DMS 273 treated with DMSO at 0.1 percent for 48 hours (cell line): ENCODE data around the gene ATP5F1D.

Source experiments
- DNase-seq: peaks from one replicate; lab custom pipeline; 2025; lab: John Stamatoyannopoulos, UW

Gene ATP5F1D

DNA sequence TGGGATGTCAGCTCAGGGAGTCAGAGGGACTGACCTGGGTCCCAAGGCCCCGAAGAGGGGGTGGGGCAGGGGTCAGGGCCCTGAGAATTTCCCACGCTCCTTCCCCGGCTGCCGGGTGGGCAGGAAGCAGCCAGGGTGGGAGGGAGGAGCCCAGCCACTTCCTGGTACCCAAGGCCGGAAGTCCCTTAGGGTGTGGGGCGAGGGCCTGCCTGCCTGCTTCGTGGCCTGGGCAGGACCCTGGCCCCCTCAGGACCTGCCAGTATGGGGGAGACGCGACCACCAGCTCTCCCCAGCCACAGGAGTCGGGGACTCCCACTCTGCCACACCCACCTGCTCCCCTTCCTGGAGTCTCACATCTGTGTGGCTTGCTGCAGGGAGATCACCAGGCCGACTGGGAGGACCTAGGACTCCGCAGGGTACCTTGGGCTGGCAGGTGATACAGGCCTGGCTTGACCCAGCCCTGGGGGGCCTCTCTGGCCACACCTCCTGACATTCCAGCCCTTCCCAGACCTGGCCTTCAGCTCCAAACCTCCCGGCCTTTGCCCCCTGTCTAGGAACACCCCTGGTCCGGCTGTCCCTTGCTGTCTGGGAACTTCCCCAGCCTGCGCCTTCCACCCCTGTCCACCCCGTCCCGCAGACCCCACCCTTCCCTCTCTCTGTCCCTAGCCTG, 17.8 kb downstream of the ATP5F1D start:
- no peak for DNase-seq

DNA sequence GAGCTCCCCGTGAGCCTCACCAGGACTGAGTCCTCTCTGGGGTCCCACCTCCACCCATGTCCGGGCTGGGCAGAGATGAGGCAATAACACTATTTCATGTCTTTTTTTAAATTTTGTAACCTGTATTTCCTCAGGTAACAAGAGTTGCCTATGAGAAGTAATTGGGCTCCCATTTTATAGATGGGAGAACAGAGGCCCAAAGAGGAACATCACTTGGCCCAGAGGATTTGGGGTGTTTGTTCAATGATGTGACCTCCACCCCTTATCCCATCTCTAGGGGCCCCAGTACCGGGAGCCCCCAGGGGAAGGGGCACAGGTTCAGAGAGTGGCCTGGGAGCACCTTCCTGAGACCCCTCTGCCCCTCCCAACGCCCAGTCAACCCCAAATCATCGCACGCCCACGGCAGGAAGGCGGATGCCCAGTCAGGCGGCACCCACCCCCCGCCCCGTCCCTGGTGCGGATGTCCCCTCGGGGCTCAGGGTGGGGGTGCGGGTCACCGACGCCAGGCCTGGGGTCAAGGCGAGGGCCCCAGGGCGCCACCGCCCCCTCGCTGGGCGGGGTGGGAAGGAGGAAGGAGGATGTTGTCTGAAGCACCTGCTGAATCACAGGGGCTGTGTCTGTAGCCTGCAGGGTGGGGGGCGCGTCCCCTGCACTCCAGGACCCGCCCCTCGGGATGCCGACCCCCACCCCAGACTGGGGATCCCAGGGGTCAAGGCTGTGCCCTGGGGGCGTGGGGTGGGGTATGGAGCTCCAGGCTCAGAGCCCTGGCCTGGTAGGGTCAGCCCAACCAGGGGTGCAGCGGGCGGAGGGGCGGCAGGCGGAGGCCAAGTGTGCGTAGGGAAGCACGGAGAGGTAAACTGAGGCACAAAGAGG, 18.6 kb downstream of the ATP5F1D start:
- no peak for DNase-seq

DNA sequence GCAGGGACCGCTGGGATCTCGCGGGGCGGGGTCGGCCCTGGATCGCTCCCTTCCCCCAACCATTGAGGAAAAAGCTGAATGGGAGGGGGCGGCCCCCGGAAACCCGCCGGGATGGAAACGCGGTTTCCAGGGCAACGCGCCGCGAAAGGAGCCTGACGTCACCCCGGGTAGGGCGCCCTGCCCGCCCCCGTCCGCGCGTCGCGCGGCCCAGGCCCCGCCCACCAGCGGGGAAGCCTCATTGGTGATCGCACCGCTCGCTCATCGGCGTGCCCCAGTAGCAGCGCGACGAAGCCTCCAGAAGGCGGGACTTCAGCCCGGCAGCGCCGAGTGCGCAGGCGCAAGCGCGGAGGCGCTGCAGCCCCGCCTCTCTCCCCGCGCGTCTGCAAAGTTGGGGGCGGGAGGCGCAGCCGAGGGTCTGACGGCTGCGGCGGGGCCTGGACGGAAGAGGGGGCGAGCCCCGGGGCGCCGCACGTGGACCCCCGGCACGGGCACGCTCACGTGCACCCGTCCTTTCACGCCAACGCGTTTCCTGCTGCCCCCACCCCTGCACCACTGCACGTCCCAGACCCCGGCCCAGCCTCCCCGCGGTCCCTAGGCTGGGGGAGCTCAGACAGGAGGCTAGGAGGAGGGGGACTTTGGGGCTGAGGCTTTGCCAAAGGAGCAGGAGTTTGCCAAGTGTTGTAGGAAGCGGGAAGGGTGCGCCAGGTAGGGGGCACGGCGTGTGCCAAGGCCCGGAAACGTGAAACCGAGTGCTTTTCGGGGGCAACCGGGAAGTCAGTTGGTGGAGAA, 19.4 kb downstream of the ATP5F1D start:
- peak; percentile 85 for DNase-seq

DNA sequence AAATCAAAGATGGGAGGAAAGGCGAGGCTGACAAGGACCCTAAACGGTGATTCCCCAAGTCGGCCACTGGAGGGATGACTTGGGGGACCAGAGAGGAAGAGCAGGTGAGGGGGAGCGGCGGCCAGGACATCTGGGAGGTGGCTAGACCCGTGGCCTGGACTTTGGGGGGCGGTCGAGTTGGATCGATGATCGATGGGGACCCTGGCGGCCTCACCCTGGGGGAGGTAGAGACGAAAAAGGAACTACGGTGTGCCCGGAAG, 19.9 kb downstream of the ATP5F1D start:
- no peak for DNase-seq

DNA sequence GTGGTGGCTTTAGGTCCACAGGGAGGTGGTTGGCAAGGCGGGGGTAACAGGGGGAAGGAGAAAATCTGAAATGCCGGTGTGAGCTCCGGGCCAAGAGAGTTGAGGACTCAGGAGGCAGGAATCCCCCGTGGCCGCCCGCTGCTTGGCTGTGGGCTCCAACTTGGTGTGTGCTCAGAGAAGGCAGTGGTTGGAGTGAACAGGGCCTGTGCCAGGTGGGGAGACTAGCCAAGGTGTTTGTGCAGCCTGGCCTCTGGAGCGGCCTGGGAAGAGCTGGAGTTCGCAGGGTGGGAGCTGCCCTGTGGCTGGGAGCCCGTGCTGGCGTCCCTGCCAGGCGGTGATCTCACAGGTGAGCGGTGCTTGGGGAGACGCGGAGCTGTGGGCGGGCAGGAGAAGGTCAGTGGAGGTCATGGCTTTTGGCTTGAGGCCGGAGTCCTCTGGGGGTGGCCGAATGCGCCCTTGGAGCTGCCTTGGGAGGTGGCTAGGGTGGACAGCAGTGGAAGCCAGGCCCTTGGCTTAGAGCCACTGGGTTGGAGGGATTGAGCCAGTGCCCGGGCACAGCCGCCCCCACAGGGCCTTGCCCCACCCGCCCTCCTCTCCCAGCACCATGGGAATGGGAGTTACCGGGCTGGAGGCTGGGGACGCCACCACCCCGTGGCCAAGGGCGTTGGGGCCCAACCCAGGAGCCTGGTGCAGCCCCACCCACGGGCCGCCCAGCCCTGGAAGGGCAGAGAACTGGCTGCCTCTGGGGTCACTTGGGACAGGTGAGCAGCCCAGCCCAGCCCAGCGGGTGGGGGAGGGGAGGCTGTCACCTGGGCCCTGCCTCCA, 20.5 kb downstream of the ATP5F1D start:
- DNase-seq: no peak

DNA sequence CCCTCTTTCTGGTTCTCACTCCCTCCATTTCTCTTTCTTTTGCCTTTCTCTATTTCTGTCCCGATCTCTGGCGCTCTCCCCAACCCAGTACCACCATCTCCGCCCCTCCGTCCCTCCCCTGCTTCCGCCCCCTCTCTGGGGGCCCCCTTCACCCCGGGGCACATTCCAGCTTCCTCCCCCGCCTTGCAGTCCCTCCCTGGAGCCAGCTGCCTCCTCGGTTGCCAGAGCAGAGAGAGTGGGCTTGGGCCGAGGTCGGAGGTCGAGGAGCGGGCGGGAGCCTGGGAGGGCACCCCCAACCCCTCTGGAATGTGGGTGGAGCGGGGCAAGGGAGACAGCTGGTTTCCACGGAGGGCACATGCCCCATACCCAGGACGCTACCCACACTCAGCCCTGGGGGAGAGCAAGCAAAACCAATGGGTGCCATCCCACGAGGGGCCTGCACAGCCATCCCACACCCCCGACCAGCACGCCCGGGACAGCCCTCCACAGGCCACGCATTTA, 21.1 kb downstream of the ATP5F1D start:
- DNase-seq: no peak

DNA sequence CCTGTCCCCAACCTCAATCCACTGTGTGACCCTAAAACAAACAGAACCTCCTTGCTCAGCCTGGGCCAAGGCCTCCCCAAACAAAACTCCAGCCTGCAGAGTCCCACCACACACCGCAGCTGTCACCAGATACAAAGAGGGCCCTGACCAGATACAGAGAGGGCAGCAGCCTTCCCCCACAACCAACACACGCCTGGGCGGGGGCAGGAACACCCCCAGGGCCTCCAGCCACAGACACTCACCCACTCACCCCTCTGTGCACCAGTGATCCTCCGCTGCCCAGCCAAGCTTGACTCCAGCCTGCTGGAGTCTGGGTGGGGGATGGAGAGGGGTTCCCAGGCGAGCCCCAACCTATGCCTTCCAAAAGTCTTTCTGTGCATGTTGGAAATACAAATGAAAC, 21.6 kb downstream of the ATP5F1D start:
- DNase-seq: no peak

DNA sequence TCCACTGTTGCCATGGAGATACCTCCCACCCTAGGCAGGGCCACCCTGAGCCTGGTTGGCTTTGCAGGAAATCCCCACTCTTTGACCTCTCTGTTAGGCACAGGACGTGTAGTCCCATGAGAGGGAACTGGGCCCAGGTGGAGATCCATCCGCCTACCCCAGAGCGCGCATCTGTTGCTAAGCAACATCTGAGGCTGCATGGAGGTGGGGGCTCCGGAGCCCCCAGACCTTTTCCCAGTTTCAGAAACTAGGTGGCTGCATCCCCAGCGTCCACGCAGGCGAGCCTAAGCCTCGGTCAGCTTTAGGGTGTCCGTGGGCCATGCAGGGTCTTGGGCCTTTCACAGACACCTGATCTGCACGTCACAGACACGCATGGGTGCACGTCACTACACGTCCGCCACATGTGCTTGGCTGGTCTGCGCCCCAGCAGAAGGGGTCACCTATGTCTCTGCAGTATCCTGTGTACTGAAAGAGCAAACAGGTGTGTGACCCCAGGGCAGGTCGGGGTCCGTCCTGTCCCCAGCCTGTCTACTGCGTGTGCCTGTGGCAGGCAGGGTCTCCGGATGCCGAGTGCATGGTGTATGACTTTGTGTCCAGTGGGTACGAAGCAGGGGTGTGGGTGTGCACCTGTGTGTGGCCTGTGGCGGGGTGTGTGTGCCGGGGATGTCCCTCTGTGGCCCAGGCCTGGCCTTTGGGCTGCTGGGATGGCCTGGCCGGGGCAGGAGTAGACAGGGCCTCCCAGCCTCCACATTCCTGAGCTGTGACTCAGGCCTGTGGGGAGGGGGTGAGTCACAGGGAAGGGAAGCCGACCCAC, 23.5 kb downstream of the ATP5F1D start:
- no peak for DNase-seq

DNA sequence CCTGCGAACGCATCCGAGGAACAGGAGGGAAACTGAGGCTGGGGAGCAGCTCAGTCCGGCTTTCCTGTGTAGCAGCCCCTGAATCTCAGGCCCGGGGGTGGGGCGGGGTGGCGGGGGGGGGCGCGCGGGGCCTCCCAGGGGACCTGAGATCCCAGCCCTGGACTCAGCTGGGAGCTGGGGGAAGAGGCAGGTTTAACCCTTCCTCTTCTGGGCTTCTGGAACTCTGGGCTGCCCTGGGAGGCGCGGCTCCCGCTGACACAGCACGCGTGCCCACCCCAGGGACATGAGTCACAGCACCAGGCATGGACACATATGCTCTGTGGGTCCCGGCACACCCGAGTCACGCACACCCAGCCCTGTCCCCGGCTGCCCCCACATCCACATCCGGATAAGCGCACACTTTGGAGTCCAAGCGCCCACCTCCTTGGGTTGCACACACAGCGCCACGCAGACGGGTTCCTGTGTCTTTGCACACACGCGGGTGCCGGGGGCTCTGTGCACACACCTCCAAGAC, 24.1 kb downstream of the ATP5F1D start:
- DNase-seq: no peak

DNA sequence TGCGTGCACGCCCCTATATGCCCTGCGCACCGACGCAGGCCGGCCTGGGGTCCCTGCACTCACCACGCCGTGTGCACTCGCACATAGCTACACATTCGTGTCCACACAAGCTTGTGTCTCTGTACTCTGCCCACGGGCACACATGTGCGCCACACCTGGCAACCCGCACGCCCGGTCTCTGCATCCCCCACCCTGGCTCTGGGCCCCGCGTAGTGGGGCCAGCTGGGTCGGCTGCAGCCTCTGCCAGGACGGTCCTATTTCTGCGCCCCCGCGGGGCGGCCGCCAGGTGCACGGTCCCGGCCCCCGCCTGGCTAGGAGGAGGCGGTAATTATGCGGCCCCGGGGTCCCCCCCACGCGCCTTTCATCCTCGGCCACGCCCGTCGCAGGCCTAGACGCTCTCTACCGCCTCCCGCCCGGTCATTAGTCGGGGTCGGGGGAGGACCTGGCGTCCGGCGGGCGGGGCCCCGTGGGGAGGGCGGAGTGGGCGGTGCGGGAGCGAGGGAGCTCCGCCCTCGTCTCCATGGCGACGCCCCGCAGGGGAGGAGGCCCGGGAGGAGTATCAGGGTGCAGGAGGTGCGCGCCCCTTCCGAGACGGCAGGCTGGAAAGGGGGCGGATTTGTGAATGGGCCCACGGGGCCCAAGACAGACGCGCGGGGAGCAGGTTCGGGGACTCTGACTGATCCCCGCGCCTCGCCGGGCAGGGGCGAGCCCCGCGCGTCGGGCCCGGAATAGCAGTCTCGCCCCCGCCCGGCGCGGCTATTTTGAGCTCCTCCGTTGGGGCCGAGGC, 24.8 kb downstream of the ATP5F1D start:
- no peak for DNase-seq

DNA sequence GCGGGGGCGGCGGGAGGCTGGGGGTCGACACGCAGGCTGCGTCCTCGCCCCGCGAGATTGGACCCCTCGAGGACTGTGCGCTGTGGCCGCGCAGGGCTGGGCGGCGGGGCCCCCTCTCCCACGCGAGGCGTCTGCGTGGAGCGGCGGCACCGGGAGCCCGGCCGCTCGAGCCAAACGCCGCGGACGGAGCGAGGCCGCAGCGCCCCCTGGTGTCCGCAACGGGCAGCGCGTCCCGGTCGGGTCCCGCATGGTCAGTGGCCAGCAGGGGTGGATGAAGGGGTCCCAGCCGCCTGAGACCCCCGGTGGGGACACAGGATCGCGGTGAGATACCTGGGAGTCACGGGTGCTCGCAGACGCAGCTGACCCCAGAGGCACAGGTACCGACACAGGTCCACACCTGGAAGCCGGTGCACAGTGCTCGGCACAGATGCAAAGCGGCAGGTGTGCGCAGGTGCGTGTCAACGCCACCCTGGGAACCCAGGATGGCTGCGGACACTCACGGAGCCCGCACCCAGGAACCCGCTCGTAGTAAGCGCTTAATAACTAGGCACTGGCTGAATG, 25.4 kb downstream of the ATP5F1D start:
- DNase-seq: no peak

DNA sequence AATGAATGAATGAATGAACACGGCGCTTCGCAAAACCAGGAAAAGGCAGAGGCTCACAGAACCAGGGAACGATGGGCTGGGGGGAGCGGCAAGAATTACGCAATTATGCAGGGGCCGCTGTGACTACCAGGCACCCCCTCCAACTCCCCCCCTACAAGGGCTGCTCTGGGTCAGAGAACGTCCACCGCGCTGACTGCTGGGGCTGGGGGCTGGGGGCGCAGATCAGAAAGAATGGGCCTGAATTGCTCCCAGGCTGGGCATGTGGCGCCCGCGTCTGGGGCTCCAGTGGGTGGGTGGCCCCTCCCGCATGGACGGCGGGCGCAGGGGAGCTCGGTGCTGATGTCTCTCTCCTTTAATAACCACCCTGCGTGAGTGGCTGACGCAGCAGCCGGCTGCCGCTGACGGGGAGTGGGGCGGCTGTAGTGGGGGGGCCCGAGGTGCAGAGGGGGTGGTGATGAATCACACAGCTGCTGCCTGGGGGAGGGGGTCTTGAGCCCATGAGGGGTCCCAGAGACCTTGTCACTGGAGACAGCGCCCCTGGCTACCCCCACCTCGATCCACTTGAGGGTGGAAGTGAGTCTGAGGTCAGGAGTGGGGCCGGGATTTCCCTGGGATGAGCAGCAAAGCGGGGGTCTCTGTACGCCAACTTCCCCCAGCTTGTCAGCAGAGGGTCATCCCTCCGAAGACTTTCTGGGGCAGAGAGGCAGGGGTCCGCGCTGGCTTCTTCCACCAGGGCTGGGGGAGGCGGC, 26.1 kb downstream of the ATP5F1D start:
- DNase-seq: no peak

DNA sequence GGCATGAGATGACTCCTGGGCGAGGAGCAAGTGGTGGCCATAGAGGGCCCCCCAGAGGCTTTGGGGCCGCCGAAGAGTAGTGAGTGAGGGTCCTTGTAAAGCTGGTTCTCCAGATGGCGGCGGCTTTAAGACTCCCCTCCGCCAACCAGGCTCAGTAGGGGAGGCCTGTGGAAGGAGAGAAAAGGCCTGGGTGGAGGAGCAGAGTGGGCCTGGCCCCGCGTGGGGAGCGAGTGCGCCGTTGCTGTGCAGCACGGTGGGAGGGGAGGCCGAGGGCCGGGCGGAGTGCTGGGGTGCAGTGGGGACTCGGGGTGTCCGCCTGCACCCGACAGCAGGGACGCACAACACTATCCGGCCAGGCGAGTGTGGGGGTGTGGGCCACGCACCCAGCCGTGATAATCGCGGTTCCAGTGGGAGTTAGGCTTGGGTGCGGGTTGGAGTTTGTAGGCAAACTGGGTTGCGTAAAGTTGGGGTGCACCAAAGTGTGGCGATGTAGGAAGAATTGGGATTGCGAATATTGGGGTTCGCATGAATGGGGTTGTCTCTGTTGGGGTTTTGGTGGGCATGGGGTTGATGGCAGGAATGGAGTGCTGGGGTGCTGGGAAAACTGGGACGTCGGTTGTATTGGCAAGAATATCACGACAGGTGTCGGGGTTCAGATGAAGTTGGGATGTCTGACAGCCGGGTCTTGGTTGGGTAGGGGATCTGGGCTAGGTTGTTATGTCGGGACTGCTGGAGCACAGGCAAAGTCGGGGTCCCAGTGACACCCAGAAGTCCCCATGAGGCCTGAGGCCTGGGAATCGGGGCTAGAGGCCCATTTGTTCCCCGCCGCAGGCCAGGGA, 26.9 kb downstream of the ATP5F1D start:
- DNase-seq: no peak

DNA sequence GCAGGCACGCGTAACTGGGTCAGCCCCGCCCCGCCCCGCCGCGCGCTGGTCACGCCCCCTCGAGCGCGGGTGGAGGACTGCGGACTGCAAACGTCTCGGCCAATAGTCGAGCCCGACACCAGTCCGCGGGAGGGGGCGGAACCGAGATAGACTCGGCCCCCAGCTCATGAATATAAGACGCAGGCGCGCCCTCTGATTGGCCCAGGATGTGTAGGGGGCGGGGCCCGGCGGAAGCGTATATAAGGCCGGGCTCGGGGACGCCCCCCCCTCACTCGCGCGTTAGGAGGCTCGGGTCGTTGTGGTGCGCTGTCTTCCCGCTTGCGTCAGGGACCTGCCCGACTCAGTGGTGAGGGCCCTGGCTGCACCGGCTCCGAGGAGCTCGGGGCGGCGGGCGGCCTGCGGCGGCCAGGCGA, 27.5 kb downstream of the ATP5F1D start, which contains the start of gene CIRBP:
CIRBP (plus strand) TSS at position 268 of the 413 bp plus-strand sequence. CDS start 1,602 bp downstream, outside the sequence.
- DNase-seq: peak; percentile 92

DNA sequence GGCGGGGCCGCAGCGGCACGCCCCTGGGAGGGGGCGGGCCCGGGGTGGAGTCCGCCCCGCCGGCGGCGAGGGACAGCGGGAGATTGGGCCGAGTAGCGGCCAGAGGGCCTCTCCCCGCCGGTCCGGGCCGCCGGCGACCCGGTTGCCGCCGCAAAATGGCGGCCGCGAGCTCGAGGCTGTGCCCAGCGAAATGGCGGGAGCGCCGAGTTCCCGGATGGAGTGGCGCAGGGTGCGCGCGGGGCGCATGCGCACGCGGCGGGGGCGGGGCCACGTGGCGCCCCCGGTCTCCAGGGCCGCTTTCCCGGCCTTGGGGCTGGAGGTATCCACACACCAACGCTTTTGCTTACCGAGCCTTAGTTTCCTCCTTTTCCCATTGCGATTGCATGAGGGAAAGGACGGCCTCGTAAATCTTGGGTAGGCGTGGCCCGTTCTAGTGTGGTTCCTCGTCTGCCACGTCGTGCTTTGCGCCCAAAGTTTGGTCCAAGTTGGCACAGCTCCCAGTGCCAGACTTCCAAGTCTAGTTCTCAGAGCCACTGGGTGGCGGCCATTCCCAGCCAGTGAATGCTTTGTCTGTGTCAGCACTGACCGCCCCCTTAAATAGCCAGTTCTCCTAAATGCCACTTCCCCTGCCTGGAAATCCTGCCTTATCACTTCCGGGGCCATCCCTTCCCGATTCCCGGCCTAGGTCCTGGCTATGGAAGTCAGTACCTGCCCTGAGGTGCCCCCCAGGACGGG, 28.1 kb downstream of the ATP5F1D start:
- no peak for DNase-seq

DNA sequence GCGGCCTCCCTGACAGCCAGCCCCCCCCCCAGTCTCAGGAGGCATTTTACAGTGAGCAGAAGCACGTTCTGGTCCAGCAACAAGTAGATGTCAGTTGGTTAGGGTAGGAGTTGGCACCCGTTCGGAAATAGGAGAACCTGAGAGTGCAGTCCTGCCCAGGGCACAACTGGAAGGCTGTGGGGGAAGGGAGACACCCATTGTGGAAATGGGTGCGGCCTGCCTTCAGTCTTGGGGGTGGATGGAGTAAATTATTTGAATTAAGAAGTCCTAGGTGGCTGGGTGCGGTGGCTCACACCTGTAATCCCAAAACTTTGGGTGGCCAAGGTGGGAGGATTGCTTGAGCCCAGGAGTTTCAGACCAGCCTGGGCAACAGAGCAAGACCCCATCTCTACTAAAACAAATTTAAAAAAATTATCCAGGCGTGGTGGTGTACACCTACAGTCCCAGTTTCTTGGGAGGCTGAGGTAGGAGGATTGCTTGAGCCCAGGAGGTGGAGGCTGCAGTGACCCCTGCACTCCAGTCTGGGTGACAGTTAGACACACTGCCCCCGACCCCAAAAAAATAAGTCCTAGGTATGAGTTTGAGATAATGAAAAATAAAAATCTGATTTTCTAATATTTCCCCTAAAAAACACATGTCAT, 28.8 kb downstream of the ATP5F1D start:
- no peak for DNase-seq
